H1 (cell line): Measurements from ENCODE around the gene USP20.

Experiments used
- BACH1 ChIP-seq: IDR thresholded peaks from 2 replicates; pipeline ENCODE4 v1.6.1; 2012; ENCODE audit warnings: low read length, improper control_type of control experiment
- CHD1 ChIP-seq: IDR thresholded peaks from 2 replicates; pipeline ENCODE4 v1.6.1; 2012; ENCODE audit warnings: low read depth, low read length, improper control_type of control experiment
- MAFK ChIP-seq: IDR thresholded peaks from 2 replicates; pipeline ENCODE4 v1.6.1; 2012; ENCODE audit warnings: low read depth, mild to moderate bottlenecking, improper control_type of control experiment, low read length
- PHF8 ChIP-seq: fragments of 200-600 bp; sonication (generic); conservative IDR thresholded peaks from 2 replicates; pipeline ENCODE4 v1.7.1; 2012; ENCODE audit warnings: low read depth, mild to moderate bottlenecking, inconsistent platforms, low read length, moderate library complexity
- POLR2A ChIP-seq, 2 experiments: IDR thresholded peaks; 1 replicate in 1 of 2; 2 replicates in 1 of 2; pipeline ENCODE4 v1.6.1; 2011; ENCODE audit warnings: low read depth in 2 of 2, low read length in 2 of 2, mild to moderate bottlenecking in 2 of 2; ENCODE audit errors: control extremely low read depth in 1 of 2
- POLR2AphosphoS5 ChIP-seq: IDR thresholded peaks from 2 replicates; pipeline ENCODE4 v1.6.1; 2011; ENCODE audit warnings: low read depth, low read length
- RBBP5 ChIP-seq: IDR thresholded peaks from 2 replicates; pipeline ENCODE4 v1.7.1; 2012; ENCODE audit warnings: low read depth, mild to moderate bottlenecking, inconsistent platforms, low read length, moderate library complexity, borderline replicate concordance
- SIN3A ChIP-seq, 2 experiments: IDR thresholded peaks in 1 of 2; conservative IDR thresholded peaks in 1 of 2; 2 replicates each; pipeline ENCODE4 v1.6.1; 2011 to 2012; ENCODE audit warnings: low read length in 2 of 2, improper control_type of control experiment in 1 of 2, low read depth in 1 of 2, mild to moderate bottlenecking in 1 of 2
- SP1 ChIP-seq: IDR thresholded peaks from 2 replicates; pipeline ENCODE4 v1.6.1; 2011; ENCODE audit warnings: low read depth, low read length
- SUZ12 ChIP-seq: fragments of 200-600 bp; sonication (generic); IDR thresholded peaks from 2 replicates; pipeline ENCODE4 v1.6.1; 2012; ENCODE audit warnings: mild to moderate bottlenecking, inconsistent platforms, low read length, moderate library complexity, mixed read lengths
- TAF1 ChIP-seq: IDR thresholded peaks from 2 replicates; pipeline ENCODE4 v1.6.1; 2011; ENCODE audit warnings: mild to moderate bottlenecking, low read depth, low read length
- YY1 ChIP-seq: IDR thresholded peaks from 2 replicates; pipeline ENCODE4 v1.6.1; 2011; ENCODE audit warnings: low read depth, mild to moderate bottlenecking, low read length
- TF ChIP-seq, protein P1 (sequence below), 3 experiments: IDR thresholded peaks; 1 replicate in 2 of 3; 2 replicates in 1 of 3; pipeline versions ENCODE4 v1.5.1 to v1.6.1; 2011; ENCODE audit warnings: low read length in 3 of 3, mild to moderate bottlenecking in 3 of 3, inconsistent platforms in 2 of 3, low read depth in 1 of 3, moderate library complexity in 1 of 3; ENCODE audit not compliant: insufficient read depth in 1 of 3; ENCODE audit errors: control extremely low read depth in 1 of 3

DNA sequence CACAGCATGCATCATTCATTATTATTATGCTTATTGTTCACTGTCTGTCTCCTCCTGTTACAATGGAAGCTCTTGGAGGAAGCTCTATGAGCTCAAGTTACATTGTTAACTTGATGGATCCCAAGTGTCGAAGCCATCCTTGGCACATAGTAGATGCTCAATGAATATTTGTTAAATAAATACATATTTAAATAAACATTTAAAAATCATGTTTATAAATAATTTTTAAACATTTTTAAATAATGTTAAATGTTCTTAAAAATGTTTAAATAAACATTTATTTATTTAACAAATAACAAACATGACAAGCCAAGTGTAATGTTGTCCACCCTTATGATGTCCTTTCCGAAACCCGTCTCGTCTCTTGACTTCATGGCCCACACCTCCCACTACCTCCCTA is 69.5 kb downstream of the USP20 start:
- TF ChIP-seq SUZ12 (no peak), SP1 (no peak), POLR2A (IDR thresholded peaks at IDR 0.05; ENCODE audit: control extremely low read depth in 1 of 2, low read depth in 2 of 2, low read length in 2 of 2) (no peak), POLR2AphosphoS5 (no peak), MAFK (no peak), SIN3A (conservative IDR thresholded peaks at IDR 0.05 in 1 of 2, IDR thresholded peaks at IDR 0.05 in 1 of 2; ENCODE audit: low read depth in 1 of 2, low read length in 2 of 2) (no peak), RBBP5 (no peak), PHF8 (no peak), CHD1 (no peak), YY1 (no peak), BACH1 (no peak), TAF1 (no peak)
- TF ChIP-seq, protein P1, sequence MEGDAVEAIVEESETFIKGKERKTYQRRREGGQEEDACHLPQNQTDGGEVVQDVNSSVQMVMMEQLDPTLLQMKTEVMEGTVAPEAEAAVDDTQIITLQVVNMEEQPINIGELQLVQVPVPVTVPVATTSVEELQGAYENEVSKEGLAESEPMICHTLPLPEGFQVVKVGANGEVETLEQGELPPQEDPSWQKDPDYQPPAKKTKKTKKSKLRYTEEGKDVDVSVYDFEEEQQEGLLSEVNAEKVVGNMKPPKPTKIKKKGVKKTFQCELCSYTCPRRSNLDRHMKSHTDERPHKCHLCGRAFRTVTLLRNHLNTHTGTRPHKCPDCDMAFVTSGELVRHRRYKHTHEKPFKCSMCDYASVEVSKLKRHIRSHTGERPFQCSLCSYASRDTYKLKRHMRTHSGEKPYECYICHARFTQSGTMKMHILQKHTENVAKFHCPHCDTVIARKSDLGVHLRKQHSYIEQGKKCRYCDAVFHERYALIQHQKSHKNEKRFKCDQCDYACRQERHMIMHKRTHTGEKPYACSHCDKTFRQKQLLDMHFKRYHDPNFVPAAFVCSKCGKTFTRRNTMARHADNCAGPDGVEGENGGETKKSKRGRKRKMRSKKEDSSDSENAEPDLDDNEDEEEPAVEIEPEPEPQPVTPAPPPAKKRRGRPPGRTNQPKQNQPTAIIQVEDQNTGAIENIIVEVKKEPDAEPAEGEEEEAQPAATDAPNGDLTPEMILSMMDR (IDR thresholded peaks at IDR 0.05; ENCODE audit: control extremely low read depth in 1 of 3, insufficient read depth in 1 of 3, low read depth in 1 of 3, low read length in 3 of 3): no peak
